HG02981 (cell line): ENCODE results near the gene DLL4.
A peak's percentile ranks its signal among the peaks of the same experiment; 100 is the strongest.

Experiments used
- ATAC-seq: cut with Tn5 transposase; IDR thresholded peaks from one replicate; pipeline ENCODE4 v1.9.1; 2021; ENCODE audit warnings: mild to moderate bottlenecking, moderate library complexity; ENCODE audit not compliant: unreplicated experiment

The DLL4 gene

GRCh38 chr15:40906091-40906990 is 22.8 kb upstream of the DLL4 start:
- peak; percentile 67 for ATAC-seq

DNA sequence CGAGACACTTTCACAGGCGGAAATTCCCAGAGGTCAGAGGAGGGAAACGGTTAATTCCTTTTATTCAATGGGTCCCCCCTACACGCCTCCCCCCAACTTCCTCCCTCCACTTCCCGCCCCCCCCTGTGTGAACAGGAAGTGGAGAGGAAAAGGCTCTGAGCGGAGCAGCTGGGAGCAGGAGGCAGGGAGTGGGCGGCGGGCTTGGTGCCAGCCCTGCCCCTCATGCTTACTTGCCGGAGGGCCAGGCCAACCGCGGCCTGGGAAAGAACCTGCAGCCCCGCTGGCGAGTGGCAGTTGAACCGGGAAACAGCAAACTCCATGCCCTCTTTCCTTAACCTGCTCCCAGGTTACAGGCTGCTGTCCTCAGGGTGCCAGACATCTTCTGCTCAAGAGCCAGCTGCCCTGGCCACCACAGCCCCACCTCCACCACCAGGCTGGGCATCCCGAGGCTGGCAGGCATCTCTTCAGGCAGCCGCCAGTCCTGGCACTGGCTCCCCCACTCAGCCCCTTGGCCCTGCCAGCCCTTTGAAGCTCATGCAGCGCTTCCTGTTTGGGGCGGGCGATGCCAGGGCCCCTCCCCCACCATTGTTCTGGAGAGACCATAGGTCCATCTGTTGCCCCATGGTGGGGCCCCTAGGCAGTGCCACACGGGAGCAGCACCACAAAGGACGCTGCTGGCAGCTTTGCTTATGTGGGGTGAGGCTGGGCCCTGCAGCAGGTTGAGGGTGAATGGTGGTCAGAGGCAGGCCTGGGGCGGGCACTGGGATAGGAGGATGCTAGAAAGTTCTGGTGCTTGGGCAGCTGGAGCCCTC is 21.9 kb upstream of the DLL4 start:
- no peak for ATAC-seq

DNA sequence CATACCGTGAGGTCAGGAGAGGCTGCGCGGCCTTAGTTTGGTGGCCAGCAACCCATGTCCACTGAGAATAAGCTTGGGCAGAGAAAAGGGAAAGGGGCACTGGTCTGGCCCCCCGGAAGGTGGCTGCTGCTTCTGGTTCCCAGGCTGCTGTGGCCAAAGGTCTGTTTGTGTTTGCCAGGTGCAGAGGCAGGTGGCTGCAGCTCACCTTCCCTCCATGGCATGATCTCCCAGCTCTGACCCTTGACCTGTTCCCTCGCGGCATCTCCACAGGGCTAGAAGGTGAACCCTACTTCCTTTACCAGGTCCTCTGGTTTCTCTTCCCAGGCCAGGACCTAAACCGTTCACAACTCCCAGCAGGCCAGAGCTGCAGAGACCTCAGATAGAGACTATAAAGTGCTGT is 21.0 kb upstream of the DLL4 start:
- no peak for ATAC-seq

DNA sequence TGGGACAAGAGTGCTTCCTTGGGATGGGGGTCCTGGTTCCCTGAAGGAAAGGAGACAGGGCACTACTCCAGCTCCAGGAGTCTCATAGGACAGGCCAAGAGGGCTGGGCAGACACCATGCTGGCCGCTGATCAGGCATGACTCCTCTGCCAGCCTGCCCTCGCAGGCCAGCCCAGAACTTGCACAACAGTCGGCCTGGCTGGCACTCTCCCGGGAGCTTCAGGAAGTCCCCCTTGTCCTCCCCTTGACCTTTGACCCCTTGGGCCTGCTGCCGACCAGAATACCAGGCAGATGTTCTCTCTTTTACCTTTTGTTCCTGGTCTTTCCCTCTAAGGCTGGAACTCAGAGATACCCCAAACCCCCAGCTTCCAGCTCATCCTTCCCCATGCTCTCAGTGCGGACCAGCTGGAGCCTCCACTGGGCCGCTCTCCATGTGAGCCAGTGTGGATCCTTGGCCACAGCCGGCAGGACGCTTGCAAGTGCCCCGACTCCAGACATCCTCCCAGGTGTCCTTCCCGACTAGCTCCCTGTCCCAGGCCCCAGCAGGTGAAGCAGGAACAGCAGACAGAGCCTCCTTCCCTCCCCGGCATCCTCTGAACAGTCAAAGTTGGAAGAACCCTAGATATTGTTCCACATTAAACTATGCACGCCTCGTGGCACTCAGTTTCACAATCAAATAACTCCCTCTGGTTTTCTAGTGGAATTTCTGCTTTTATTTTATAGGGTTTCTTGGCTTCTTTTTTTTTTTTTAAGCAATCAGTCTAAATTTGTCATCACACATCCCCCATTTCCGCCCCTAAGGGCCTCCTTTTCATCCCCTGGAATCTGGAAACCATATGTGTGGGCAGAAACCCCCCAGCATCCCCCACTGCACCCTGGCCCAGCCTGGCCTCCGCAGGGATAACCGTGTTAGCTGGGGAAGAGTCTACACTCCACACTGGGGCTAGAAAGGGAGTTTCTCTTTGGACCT is 19.2 kb upstream of the DLL4 start:
- no peak for ATAC-seq

GRCh38 chr15:40911141-40911540 is 18.0 kb upstream of the DLL4 start:
- no peak for ATAC-seq

GRCh38 chr15:40911693-40912092 is 17.4 kb upstream of the DLL4 start:
- no peak for ATAC-seq

DNA sequence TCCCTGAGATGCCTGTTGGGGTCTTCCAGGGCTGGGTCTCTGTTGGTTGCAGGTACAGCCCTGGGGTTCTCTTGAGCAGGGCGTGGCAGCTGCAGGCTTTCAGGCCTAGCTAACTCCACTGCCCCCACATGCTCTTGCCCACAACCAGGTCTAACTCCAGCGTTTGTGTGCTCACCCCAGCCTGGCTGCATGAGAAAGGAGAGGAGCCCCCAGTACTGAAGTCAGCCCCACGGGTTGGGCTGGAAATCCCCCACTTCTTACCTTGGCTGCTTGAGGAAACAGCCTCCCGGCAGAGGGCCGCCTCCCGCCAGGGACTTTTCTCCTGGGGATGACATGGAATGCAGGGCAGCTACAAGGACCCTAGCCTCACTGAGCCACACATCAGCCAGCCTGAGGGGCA is 16.7 kb upstream of the DLL4 start:
- no peak for ATAC-seq

GRCh38 chr15:40914013-40914412 is 15.1 kb upstream of the DLL4 start:
- ATAC-seq = no peak

- ATAC-seq = no peak
Measured at GRCh38 chr15:40914486-40914885, 14.7 kb upstream of the DLL4 start.

DNA sequence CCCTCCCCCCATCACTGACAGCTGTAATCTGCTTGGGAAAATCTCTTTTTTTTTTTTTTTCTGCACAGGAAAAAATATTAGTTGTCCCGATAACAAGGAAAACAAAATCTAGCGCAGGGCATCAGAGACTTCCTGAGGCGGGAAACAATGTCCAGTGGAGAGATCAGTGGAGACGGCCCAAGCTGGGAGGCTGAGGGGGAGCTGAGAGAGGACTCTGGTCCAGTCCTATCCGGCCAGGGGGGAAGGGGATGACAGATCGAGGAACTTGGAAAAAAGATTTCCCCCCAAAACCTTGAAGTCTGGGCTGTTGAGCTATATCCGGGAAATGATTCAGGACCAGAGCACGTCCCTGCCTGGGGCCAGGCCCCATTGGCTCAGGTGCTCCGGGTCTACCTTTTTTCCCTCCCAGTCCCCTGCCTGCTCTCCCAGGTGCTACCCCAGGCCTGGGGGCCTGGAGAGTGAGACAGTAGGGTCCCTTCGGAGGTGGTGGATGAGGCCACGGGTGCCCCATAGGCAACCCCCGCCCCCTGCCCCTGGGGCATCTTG is 14.0 kb upstream of the DLL4 start:
- ATAC-seq = no peak

DNA sequence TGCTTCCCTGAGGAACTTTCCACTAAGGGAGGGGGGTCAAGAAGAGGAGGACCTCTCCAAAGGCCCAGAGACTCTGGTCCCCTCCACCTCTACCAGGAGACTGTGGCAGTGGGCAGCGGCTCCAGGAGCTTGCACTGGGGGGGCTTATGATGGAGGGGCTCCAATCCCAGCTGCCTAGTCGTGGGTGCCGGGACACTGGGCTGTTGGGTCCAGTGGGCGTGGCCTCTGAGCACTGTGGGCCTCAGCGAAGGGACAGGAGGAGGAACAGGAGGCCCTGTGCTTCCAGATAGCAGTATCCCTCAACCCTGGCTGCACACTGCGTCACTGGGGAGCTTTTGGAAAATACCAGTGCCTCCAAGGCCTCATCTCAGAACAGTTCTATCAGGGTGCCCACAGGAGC is 13.5 kb upstream of the DLL4 start:
- no peak for ATAC-seq

GRCh38 chr15:40917585-40917984 is 11.6 kb upstream of the DLL4 start:
- ATAC-seq = no peak

- no peak for ATAC-seq
Measured at GRCh38 chr15:40918146-40918798, 10.9 kb upstream of the DLL4 start.

- no peak for ATAC-seq
Measured at GRCh38 chr15:40918799-40919392, 10.2 kb upstream of the DLL4 start.

DNA sequence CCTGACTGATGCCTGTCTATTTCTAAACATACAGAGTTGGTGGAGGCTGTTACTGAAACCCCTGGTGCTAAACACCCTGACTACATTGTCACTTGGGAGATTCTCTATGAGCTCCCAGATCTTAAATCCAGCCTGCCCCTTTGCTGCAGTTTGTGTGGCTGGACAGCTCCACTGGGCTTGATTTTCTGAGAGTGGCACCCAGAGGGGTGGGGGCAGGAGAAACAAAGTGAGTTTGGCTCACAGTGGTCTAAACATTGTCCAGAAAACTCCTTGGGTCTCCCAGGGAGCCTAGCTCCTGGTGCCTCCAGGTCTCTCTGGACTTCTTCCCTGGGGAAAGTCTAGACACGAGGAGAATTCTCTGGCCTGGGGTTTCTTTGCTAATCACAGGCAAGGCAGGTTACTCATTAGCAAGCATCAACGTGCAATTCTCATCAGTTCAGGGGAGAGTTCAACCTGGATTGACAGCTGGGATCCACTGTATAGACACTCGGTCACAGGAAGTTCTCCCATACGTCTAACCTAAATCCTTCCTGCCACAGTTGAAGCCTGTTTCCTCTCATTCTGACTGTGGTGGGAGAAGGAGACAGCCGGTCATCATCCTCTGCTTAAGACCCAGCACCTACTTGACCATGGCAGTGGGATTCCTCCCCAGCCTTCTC is 7.1 kb upstream of the DLL4 start:
- ATAC-seq = no peak

- ATAC-seq = no peak
Measured at GRCh38 chr15:40922608-40923005, 6.5 kb upstream of the DLL4 start.

DNA sequence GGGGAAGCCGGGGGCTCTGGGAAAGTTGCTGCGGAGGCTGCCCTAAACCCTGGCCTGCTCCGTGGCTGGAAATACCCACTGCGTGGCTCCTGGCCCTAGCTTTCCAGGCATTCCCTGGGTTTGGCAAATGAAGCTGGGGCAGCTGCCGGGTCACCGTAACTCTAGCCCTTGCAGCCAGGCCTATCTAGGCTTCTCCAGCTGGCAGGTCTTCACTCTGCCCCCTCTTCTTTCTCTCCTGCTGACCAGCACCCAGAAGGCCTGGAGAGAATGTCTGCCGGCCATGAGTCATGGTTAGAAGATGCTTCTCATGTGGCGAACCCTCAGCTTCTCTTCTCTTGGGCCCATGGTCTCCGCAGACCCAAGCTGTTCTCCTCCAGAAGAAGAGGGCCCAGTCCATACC is 5.6 kb upstream of the DLL4 start:
- ATAC-seq = no peak

DNA sequence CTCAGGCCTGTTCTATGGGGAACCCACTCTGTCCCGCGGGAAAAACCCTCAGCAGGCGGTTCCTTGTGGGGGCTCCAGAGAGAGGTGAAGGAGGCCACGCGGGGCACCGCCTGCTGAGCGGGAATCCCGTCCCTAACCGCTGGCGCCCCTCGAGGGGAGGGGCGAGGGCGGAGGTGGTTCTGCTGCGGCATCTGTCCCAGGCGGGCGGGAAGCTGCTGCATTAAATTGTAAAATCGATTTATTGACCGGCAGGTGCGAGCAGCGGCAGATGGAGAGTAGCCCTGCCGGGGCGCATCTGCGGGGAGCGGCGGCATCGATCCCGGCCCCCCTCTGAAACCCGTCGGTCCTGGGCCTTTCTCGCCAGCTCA is 3.7 kb upstream of the DLL4 start:
- ATAC-seq = no peak
